ENCODE measurements around the gene COPS6. TPM values are rescaled to one million over a fixed set of nuclear protein-coding genes. Genes with fewer than 3 reads are reported as not detected.

The COPS6 gene
- total and polyA plus RNA-seq, 4 donors: 28.7 to 63.2 (median 46.8) TPM

GRCh38 chr7:100049441-100050291, 39.1 kb upstream of the COPS6 start, which contains the start of gene ZSCAN21:
TSS of gene ZSCAN21 (plus strand) at chr7:100049774. CDS start at chr7:100057007, 7,233 bp downstream.
- peak; percentile 76 to 91 for TF ChIP-seq GABPA (IDR thresholded peaks at IDR 0.05 in 1 of 2, conservative IDR thresholded peaks at IDR 0.05 in 1 of 2)
- TF ChIP-seq RXRA (IDR thresholded peaks at IDR 0.05): peak in 1 of 2 donors; percentile 33
- TF ChIP-seq SP1 (IDR thresholded peaks at IDR 0.05): peak; percentile 22
- no peak for TF ChIP-seq CTCF (IDR thresholded peaks at IDR 0.05; ENCODE audit: low read depth, low read length, missing input control)
- TF ChIP-seq EGR1 (IDR thresholded peaks at IDR 0.05; ENCODE audit: low read depth in 2 of 2): peak; percentile 59 to 60
- no peak for TF ChIP-seq MAX (IDR thresholded peaks at IDR 0.05)
- TF ChIP-seq NR2F2 (IDR thresholded peaks at IDR 0.05): peak; percentile 37
- no peak for TF ChIP-seq TAF1 (conservative IDR thresholded peaks at IDR 0.05)
- TF ChIP-seq ATF3 (IDR thresholded peaks at IDR 0.05): no peak
- TF ChIP-seq FOXA2 (IDR thresholded peaks at IDR 0.05): no peak
- TF ChIP-seq HNF4G (IDR thresholded peaks at IDR 0.05): no peak
- no peak for TF ChIP-seq JUND (IDR thresholded peaks at IDR 0.05)
- TF ChIP-seq ZBTB33 (IDR thresholded peaks at IDR 0.05): no peak
- TF ChIP-seq FOXA1 (IDR thresholded peaks at IDR 0.05): no peak
- TF ChIP-seq RAD21 (IDR thresholded peaks at IDR 0.05): peak; percentile 24 to 36
- peak; percentile 27 for TF ChIP-seq REST (IDR thresholded peaks at IDR 0.05)
- TF ChIP-seq HNF4A (conservative IDR thresholded peaks at IDR 0.05): peak in 1 of 2 donors; percentile 25
- TF ChIP-seq YY1 (IDR thresholded peaks at IDR 0.05): peak; percentile 47
- Histone ChIP-seq H3K9ac (ENCODE audit: low read depth in 1 of 2, low read length in 2 of 2) (peak within 1 kb of the TSS; percentile 66 to 97), H3K9me3 (ENCODE audit: control insufficient read depth in 4 of 4, low read length in 3 of 4) (no peaks in the 10 kb centered on the region), H3K27me3 (ENCODE audit: control insufficient read depth in 4 of 4, insufficient read depth in 4 of 4, low read length in 3 of 4) (no peaks in the 10 kb centered on the region), H3K27ac (ENCODE audit: low read depth in 1 of 2, low read length in 2 of 2) (peak within 1 kb of the TSS; percentile 95 to 98), H3K36me3 (ENCODE audit: control insufficient read depth in 4 of 4, insufficient read depth in 3 of 4, low read depth in 1 of 4, low read length in 3 of 4) (peaks cover 0 to 3% (median 0%) of the 10 kb centered on the region in 4 donors), H3K4me1 (ENCODE audit: control insufficient read depth in 4 of 4, insufficient read depth in 4 of 4, low read length in 3 of 4) (peaks cover 0 to 23% (median 21%) of the 10 kb centered on the region in 4 donors), H3K4me3 (ENCODE audit: low read depth in 1 of 3, low read length in 3 of 3) (peak within 1 kb of the TSS; percentile 69 to 98 (median 84))
- 1% methylated on average over 47 of the region's 47 CpGs for WGBS
- DNase-seq (ENCODE audit: low spot score): peak; percentile 90
